Measurements from ENCODE around the gene TYW1B. TPM values are rescaled to one million over a fixed set of nuclear protein-coding genes. Genes with fewer than 3 reads are reported as not detected.
"Not testable (repeated sequence)": the region's sequence is repeated elsewhere in the genome, so short reads cannot be mapped to it uniquely, and the experiment has no call there.

The TYW1B gene
- total RNA-seq, 1 donor from 2014 or later = 8.6 TPM

DNA sequence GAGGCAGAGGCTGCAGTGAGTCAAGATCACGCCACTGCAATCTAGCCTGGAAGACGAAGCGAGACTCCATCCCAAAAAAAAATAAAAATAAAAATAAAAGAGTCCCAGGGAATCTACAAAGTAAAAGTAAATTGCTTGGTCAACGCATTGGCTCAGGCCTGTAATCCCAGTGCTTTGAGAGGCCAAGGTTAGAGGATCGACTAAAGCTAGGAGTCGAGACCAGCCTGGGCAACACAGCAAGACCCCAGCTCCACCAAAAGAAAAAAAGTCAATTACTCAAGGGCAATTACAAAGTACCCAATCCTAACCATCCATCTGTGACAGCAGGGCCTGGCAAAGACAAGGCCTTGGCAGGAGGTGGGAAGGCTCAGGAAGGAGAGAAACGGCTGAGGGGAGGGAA lies 288.3 kb downstream of the TYW1B start:
- CTCF ChIA-PET = no interaction called here
- no peaks in the 10 kb centered on the region for H3K9me3 Mint-ChIP-seq
- H3K27me3 Mint-ChIP-seq = no peaks in the 10 kb centered on the region
- H3K27ac Mint-ChIP-seq = no peak overlapping the region
- intact Hi-C loops (cut with micrococcal nuclease) = no loop called here
- no peak for DNase-seq
- ATAC-seq (ENCODE audit: low read depth) = no peak
- no peaks in the 10 kb centered on the region for H3K36me3 Mint-ChIP-seq (ENCODE audit: low read depth)
- POLR2A ChIA-PET = no interaction called here
- TF ChIP-seq, protein P1, sequence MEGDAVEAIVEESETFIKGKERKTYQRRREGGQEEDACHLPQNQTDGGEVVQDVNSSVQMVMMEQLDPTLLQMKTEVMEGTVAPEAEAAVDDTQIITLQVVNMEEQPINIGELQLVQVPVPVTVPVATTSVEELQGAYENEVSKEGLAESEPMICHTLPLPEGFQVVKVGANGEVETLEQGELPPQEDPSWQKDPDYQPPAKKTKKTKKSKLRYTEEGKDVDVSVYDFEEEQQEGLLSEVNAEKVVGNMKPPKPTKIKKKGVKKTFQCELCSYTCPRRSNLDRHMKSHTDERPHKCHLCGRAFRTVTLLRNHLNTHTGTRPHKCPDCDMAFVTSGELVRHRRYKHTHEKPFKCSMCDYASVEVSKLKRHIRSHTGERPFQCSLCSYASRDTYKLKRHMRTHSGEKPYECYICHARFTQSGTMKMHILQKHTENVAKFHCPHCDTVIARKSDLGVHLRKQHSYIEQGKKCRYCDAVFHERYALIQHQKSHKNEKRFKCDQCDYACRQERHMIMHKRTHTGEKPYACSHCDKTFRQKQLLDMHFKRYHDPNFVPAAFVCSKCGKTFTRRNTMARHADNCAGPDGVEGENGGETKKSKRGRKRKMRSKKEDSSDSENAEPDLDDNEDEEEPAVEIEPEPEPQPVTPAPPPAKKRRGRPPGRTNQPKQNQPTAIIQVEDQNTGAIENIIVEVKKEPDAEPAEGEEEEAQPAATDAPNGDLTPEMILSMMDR (IDR thresholded peaks at IDR 0.05) = no peak
- H3K4me1 Mint-ChIP-seq = no peaks in the 10 kb centered on the region
- no peak overlapping the region for H3K4me3 Mint-ChIP-seq

DNA sequence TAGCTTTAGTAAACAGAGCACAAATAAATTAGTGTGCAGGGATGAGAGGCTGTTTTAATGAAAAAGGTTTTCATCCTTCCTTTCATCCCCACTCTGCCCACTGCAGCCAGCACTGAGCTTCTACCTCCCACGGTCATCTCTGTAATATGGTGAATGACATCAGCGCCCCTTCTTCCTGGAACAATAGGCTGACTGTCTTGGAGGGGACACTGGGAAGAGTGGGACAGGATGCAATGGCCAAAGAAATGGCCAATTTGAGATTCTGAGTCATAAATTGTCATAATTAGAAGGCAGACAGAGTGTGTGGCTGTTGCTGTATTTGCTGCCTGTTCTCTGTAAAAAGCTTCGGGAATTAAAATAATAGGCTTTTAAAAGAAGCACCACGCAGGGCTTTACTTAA lies 289.1 kb downstream of the TYW1B start:
- Mint-ChIP-seq H3K27ac (no peak overlapping the region), H3K4me1 (no peaks in the 10 kb centered on the region), H3K9me3 (no peaks in the 10 kb centered on the region), H3K36me3 (ENCODE audit: low read depth) (no peaks in the 10 kb centered on the region), H3K27me3 (no peaks in the 10 kb centered on the region), H3K4me3 (no peak overlapping the region)
- POLR2A ChIA-PET = no interaction called here
- CTCF ChIA-PET = no interaction called here
- intact Hi-C loops (cut with micrococcal nuclease) = no loop called here
- DNase-seq = no peak
- TF ChIP-seq, protein P1 (IDR thresholded peaks at IDR 0.05) = no peak
- no peak for ATAC-seq (ENCODE audit: low read depth)

DNA sequence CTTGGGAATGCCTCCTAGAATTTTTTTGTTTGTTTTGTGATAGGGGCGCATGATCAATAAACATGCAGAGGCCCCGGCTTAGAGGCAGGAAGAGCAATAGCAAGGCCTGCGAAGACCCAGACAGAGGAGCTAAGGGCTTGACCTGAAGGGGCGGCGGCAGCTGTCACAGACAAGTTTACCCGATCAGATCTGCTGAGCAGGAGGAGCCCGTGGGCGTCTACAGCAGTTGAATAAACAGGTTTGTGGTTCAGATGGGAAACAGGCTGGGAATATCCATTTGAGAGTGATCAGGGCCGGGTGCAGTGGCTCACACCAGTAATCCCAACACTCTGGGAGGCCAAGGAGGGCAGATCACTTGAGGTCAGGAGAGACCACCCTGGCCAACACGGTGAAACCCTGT lies 289.9 kb downstream of the TYW1B start:
- ChIA-PET CTCF (no interaction called here), POLR2A (no interaction called here)
- H3K4me3 Mint-ChIP-seq = no peak overlapping the region
- H3K36me3 Mint-ChIP-seq (ENCODE audit: low read depth) = no peaks in the 10 kb centered on the region
- no peaks in the 10 kb centered on the region for H3K9me3 Mint-ChIP-seq
- no peak overlapping the region for H3K27ac Mint-ChIP-seq
- no peaks in the 10 kb centered on the region for H3K4me1 Mint-ChIP-seq
- DNase-seq (no peak), ATAC-seq (ENCODE audit: low read depth) (no peak)
- H3K27me3 Mint-ChIP-seq = no peaks in the 10 kb centered on the region
- TF ChIP-seq, protein P1 (IDR thresholded peaks at IDR 0.05) = no peak
- intact Hi-C loops (cut with micrococcal nuclease) = no loop called here

DNA sequence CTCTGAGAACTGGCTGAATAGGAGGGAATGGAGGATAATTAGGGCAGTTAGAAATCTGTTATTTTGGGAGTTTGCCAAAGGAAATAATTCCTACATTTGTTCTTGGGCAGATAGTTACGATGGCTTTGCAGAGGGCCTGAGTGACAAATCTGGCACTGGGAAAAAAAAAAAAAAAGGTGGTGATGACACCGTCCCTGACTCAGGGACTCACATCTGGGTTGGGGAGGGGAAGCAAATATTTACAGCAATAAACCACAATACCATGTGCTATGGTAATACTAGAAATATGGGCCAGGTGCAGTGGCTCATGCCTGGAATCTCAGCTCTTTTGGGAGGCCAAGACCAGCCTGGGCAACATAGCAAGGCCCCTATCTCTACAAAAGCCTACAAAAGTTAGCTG lies 292.0 kb downstream of the TYW1B start:
- H3K27ac Mint-ChIP-seq; H3K36me3 Mint-ChIP-seq (ENCODE audit: low read depth); CTCF ChIA-PET; H3K27me3 Mint-ChIP-seq; ATAC-seq (ENCODE audit: low read depth); H3K9me3 Mint-ChIP-seq; H3K4me3 Mint-ChIP-seq; DNase-seq; intact Hi-C loops (cut with micrococcal nuclease); H3K4me1 Mint-ChIP-seq; POLR2A ChIA-PET: not testable (repeated sequence)

DNA sequence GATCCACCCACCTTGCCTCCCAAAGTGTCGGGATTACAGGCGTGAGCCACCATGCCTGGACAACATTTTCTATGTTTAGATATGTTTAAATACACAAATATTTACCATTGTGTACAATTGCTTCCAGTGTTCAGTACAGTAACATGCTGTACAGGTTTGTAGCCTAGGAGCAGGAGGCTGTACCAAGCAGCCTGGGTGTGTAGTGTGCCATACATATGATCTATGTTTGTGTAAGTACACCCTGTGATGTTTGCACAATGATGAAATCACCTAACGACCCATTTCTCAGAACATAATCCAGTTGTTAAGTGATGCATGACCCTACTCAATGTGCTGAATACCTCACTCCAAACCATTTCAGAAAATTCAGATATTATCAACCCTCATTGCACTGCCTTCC lies 297.0 kb downstream of the TYW1B start:
- intact Hi-C loops (cut with micrococcal nuclease); H3K27ac Mint-ChIP-seq; H3K9me3 Mint-ChIP-seq; POLR2A ChIA-PET; H3K4me1 Mint-ChIP-seq; ATAC-seq (ENCODE audit: low read depth); H3K27me3 Mint-ChIP-seq; CTCF ChIA-PET; H3K36me3 Mint-ChIP-seq (ENCODE audit: low read depth); H3K4me3 Mint-ChIP-seq; DNase-seq: not testable (repeated sequence)

Other genes with a start within 250 kb of the TYW1B start
- gene POM121, start 96.9 kb upstream of the TYW1B start, total RNA-seq = 42.6 and 46.7 TPM in 2 replicates
- gene TRIM74, start 141.3 kb upstream of the TYW1B start, total RNA-seq = 0.51 and 0.86 TPM in 2 replicates
- gene SPDYE8, start 201.6 kb upstream of the TYW1B start, total RNA-seq = not detected in 2 replicates
- not detected in 2 replicates for gene SPDYE11, start 229.7 kb upstream of the TYW1B start, total RNA-seq

All from activated B cell treated with CpG ODN at 0.5 μM for 24 hours (primary cell).